CD4-positive, alpha-beta T cell treated with Interleukin-2 at 100 ng/mL for 4 hours (primary cell): ENCODE results near the gene KIF21A.

Source experiments
- DNase-seq: peaks from one replicate; pipeline ENCODE4 v3.0.0-alpha.2; 2020; ENCODE audit warnings: low spot score

Gene KIF21A

DNA sequence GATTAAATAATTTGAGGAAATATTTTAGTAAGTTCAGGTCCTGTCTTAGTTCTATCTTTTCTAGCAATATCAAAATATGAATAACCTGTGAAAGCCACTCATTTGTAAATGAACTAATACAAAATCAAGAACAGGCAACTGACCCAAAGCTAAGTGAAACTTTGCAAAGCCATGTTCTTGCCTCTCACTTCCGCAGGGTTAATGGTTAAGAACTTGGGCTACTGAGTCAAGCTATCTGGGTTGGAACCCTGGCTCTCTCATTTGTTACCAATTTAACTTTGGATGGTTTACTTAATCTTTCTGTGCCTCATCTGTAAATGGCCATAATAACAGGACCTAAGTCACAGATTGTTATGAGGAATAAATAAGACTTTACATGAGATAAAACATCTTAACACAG lies 2.8 kb downstream of the KIF21A start:
- DNase-seq = no peak

DNA sequence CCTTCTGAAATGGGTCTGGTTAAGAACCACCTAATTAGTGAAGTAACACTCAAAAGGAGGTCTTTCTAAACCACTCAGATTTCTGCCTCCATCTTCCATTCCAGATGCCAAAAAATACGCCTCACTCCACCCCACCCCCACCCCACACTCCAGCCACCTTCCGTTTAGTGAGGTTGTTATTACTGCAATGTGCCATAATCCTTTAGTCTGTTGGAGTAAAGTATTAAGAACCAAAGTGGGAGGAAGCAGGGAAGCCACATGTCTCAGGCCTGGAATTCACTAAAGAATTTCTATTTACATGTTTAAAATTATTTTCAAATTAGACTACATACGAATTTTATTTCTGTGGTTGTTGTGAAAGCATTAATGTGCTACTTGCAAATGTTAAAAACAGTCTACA lies 7.4 kb downstream of the KIF21A start:
- DNase-seq = no peak

DNA sequence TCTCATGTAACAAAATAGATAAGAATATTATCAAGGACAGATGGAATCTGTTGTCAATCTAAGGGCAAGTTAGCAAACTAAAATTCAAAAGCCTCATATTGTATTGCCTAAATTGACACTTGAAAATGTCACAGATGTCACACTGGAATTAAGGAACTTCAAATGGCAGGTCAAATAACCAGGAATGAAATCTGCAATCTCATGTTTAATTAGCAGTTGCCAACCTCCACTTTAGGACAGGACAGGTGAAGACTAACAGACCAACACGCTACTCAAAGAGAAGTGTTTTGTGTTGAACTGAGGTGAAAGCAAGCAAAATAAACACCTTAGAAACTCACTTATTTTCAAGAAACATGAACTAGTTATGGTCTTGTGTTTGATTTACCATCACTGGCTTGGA lies 11.1 kb downstream of the KIF21A start:
- no peak for DNase-seq

DNA sequence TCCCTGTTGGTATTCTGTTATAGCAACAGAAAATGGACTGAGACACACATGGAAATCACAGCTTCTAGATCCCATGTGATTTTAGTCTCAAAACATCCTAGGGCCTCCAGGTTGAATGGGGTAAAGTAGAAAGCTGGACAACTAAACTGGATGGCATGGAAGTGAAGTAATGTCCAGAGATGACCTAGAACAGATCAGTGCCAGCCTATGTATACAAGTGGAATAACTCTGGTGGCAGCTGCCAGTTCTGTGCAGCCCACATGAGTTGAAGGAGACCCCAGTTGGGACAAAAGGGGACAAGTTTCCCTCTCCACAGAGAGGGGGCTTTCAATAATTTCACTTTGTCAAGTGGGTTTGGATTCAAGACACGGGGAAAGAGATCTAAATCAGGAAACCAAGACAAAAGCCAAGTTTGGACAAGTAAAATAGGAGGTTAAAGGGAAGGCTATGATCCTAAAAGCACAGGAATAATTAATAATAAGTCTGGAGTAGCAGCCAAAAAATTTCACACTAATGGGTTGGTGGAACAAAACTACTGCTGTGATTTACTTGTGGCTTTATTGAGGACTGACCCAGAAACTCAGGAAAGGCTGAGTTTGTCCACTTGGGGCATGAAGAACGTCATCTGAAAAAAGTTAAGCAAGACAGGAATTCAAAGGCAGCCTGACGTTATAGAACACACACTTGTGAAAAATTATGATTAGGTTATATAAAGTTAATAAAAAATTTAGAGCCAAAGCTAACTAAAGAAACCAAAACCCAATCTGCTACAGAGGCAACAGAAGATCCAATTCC lies 11.7 kb downstream of the KIF21A start:
- no peak for DNase-seq

- no peak for DNase-seq
These were observed 13.1 kb downstream of the KIF21A start for GRCh38 chr12:39429809-39430208.

DNA sequence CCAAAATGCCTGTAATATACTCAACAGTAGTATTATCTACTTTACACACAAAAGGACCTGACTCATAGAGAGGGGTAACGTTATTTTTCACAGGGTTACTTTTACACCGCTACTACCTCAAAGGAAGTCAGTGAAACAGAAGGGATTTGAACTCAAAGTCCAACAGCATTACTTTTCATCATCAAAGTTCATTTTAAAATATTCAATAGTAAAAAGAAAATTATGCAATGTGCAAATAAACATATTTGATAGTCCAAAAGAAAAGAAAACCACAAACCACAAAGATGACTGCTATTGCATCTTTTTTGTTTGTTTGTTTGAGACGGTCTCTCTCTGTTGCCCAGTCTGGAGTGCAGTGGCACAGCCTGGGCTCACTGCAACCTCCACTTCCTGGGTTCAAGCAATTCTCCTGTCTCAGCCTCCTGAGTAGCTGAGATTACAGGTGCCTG lies 15.5 kb downstream of the KIF21A start:
- DNase-seq = no peak

- DNase-seq = no peak
These were observed 16.2 kb downstream of the KIF21A start for GRCh38 chr12:39426636-39427240.

DNA sequence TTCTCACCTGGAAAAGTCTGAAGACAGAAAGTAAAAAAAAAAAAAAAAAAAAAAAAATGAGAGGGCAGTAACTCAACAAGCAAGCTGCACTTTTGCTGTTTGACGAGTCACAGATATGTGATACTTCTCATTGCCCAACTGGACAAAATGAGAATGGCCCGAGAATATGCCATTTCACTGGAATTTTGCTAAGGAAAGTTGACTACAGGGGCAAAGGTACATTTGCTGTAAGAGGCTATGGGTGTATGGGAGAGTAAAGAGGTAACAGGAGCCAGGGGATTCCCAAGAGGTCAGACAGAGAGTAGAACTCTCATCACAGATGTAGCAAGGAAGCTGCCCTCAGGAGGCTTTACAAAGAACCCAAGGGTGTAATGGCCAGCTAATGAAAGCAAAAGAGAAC lies 22.9 kb downstream of the KIF21A start:
- DNase-seq = no peak

GRCh38 chr12:39419471-39419870 lies 23.4 kb downstream of the KIF21A start:
- no peak for DNase-seq

- no peak for DNase-seq
These were observed 25.0 kb downstream of the KIF21A start for GRCh38 chr12:39417916-39418315.

GRCh38 chr12:39413836-39414771 lies 28.8 kb downstream of the KIF21A start:
- DNase-seq = no peak

DNA sequence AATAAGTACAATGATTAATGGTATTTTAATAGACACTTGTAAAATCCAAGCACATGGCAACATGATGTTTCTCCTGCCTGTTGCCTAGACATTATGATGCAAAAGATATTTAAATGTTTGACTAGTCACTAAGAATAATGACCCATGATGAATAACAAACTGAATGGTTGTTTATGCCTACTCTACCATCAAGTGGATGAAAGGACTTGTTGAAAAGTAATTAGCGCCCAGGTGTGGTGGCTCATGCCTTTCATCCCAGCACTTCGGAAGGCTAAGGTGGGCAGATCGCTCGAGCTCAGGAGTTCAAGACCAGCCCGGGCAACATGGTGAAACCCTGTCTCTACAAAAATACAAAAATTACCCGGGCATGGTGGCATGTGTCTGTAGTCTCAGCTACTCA lies 30.7 kb downstream of the KIF21A start:
- no peak for DNase-seq

GRCh38 chr12:39406262-39406661 lies 36.7 kb downstream of the KIF21A start:
- DNase-seq = no peak

DNA sequence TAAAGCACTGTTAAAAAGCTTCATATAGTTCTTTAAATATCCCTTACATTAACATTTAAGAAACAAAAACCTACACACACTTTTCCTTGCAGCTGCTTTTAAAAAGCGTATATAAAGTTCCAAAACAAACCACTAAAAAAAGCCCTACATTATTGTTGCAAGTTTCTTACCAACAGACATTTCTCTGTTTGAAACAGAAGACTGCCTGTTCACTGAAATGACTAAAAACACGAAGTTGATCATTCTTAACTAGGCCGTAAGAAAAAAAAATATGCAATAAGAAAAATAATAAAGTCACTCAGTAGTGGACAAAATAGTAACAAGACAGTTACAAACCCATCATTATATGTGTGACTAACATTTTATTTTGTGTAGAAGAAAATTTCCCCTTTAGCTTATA lies 37.3 kb downstream of the KIF21A start:
- no peak for DNase-seq

DNA sequence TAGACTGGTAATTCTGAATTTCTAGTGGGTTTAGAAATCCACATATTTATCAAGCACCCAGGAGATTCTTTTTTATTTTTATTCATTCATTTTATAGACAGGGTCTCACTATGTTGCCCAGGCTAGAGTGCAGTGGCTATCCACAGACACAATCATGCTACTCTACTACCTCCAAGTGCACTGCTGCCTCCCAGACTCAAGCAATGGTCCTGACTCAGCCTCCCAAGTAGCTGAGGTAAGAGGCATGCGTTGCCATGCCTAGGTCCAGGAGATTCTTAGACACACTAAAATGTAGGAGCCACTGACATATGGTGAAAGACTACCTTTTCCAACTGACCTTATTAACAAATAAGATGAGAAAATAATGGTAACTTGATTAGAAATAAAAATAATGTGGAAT lies 38.9 kb downstream of the KIF21A start:
- no peak for DNase-seq

DNA sequence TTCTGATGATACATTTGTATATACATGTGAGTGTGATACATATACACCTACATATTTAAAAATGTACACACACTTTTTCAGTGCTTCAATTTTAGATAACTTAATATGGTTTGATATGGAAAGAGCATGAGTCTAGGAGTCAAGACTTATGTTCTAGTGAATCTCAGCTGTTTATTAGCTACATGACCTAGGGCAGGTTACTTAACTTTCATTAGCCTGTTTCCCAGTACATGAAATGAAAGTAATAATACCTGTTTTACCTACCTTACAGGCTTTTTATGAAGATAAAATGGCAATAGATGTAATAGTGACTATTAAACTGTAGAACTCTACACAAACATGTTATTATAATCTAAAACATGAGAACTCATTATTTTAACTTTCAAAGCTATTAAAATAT lies 39.5 kb downstream of the KIF21A start:
- no peak for DNase-seq

GRCh38 chr12:39402922-39403321 lies 40.0 kb downstream of the KIF21A start:
- no peak for DNase-seq

DNA sequence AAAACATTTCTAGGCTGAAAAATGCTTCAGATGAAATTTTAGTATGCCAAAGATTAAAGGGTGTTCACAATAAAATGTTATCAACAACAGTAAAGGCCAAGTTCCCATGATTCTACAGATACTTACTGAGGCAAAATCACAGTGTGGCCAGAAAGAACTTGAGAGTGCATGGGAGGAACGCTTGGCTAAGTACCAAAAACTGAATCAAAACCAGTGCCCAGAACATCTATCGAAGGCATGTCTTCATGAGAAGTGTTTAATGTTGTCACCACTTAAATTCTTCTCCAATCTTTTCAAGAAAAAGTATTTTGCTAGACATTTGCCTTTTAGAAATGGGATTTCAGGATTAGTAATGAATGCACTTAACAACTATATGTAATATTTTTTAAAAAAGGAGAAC lies 41.5 kb downstream of the KIF21A start:
- no peak for DNase-seq

GRCh38 chr12:39395866-39396265 lies 47.1 kb downstream of the KIF21A start:
- DNase-seq = no peak

- no peak for DNase-seq
These were observed 49.0 kb downstream of the KIF21A start for GRCh38 chr12:39393890-39394289.

DNA sequence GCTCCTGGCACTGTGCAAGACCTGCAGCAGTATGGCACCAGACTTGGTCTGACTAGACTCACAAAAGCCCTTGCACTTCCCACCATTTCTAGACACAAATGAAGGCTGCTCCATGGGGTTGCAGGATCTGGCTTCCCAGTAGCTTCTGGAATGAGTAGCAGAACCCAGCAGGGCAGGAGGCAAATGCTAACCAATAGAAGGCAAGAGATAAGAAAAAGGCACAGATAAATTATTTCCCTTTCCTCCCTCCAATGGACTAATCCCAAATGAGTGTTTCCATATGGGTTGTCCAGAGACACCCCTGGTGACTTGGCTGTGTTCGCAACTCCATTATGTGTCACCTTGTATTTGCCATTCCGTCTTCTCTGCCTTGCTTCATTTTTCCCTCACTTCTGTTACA lies 49.7 kb downstream of the KIF21A start:
- DNase-seq = no peak

- DNase-seq = no peak
These were observed 50.6 kb downstream of the KIF21A start for GRCh38 chr12:39392154-39392925.
